Hematopoietic multipotent progenitor cell treated with erythropoietin and hydrocortisone succinate and interleukin-3 and kit ligand, for 8 days (in vitro differentiated cells): Measurements from ENCODE around the gene GJB3.
"Not testable (repeated sequence)": the region's sequence is repeated elsewhere in the genome, so short reads cannot be mapped to it uniquely, and the experiment has no call there.

Experiments used
- DNase-seq: peaks from one replicate; pipeline ENCODE4 v3.0.0-alpha.2; 2015

The GJB3 gene

GRCh38 chr1:34786521-34787325, 5.7 kb downstream of the GJB3 start:
- DNase-seq = peak; percentile 70

DNA sequence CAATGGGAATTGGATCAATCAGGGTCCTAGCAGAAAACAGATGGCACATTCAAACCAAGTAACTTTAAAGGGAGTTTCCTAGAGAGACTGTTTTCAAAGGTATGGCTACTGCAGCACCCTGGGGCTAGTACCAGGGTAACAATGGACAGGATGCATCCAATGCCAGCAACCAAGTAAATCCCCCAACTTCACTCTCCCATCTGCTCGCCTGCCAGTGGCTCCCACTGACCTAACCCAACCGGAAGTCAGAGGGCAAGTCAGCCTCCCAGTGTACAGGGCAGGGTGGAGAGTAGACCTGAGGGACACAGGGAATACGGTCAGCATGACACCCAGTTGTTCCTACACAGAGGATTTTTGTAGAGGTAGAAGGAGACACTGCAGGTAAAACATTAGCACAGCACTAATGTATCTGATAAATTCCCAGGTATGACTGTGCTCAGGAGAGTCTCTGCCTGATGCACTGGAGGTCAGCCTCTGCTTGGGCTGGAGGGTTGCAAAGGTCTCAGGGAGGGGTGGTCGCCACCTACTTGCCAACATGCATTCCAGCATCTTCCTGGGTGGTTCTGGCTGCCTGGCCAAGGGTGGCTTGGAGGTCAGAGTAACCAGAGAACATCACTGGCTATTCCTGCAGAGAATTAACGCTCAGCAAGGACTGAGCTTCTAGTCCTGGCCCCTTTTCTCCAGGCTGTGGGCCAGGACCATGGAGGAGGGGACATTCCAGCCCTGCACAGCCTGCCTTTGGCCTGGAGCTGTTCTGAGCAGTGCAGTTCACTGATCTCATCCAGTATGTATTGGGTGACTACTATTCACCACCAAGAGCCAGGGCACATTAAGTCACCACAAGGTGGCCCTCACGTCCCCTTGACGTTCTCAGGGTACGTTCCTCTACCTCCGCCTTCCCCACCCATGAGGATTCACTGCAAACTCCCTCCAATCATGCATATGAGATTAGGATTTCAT, 6.7 kb downstream of the GJB3 start:
- DNase-seq = peak; percentile 34

DNA sequence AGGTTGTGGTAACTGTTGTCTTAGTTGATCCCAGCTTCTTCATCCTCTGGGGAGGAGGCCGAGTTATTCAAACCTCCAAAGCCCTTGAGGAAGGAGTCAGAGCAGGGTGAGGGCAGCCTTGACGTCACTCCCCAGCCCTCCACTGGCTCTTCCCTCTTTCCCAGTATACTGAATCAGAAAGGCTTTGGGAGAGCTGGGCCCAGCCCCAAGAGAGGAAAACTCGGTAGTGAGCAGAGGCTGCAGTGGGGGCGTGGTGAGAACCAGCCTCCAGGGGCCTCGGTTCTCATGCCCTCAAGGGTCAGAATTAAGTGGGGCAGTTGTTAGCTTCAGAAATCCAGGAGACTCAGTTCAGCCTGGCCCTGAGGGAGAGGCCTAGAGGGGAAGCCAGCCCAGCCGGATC, 10.0 kb downstream of the GJB3 start:
- DNase-seq = no peak

DNA sequence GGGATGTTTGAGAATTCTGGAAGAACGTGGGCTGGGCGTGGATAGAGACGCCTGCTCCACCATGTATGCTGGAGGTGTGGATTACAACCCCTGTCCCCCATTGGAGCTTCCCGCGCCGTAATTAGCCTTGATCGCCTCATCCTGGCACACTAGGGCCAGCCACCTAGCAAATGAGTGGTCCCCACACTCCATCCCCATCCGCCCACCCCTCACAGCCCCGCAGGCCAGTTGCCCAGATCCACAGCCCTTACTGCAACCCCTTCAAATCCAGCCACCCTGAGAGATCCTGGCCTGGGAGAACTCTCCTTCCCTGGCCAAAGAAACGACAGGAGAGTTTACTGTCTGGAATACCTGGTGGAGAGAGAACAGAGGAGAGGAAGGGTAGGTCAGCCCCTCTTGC, 11.4 kb downstream of the GJB3 start:
- no peak for DNase-seq

DNA sequence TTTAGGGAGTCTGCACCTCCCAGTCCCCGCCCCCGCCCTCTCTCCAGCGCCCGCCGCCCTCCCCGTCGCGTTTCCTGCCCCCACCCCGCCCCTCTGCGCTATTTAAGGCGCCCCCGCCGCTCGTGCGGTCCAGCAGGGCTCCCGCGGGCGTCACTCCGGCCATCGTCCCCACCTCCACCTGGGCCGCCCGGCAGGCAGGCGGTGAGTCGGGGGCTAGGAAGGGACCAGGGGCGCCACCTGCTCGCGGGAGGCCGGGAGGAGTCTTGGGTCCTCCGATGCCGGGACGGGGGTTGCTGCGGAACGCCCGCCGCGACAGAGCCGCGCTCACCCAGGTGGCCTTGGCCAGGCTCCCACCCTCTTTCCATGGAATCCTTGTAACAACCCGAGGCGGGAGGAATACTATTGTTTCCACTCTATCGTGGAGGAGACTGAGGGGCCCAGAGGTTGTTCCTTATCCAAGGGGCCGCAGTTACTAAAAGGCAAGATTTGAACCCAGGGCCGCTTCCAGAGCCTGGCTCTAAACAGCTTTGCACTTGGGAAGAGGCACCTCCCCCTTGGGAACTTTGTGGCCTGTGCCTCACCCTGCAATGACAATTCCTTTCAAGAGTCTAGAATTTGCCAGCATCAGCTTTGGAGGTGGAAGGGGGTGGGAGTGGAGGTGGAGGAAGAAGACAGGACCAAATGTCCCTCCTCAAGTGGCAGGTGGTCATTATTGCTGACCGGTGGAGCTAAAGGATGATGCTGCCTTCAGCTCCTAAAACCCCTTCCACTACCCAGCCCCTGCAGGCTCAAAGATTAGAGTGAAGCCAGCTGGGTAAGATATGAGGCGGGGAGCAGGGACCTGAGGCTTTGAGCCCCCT, 12.1 kb downstream of the GJB3 start, which contains the start of gene GJA4:
Gene GJA4, plus strand, starts transcription at position 132 of the 860 bp plus-strand sequence. CDS start 1,215 bp downstream, outside the sequence.
- no peak for DNase-seq

DNA sequence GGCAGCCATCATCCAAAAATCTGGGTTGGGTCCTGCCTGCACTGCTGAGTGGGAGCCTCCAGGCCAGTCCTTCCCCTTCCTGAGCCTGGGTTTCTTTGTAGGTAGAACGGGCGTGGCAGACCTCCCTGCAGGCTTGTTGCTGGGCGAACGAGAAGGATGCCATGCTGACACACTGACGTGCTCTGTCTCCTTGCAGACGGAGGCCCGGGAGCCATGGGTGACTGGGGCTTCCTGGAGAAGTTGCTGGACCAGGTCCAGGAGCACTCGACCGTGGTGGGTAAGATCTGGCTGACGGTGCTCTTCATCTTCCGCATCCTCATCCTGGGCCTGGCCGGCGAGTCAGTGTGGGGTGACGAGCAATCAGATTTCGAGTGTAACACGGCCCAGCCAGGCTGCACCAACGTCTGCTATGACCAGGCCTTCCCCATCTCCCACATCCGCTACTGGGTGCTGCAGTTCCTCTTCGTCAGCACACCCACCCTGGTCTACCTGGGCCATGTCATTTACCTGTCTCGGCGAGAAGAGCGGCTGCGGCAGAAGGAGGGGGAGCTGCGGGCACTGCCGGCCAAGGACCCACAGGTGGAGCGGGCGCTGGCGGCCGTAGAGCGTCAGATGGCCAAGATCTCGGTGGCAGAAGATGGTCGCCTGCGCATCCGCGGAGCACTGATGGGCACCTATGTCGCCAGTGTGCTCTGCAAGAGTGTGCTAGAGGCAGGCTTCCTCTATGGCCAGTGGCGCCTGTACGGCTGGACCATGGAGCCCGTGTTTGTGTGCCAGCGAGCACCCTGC, 13.2 kb downstream of the GJB3 start:
- no peak for DNase-seq

GRCh38 chr1:34794790-34795180, 13.8 kb downstream of the GJB3 start:
- no peak for DNase-seq

GRCh38 chr1:34795916-34796315, 14.9 kb downstream of the GJB3 start:
- no peak for DNase-seq

- no peak for DNase-seq
These were observed 16.0 kb downstream of the GJB3 start for GRCh38 chr1:34796990-34797389.

GRCh38 chr1:34800214-34800613, 19.2 kb downstream of the GJB3 start:
- DNase-seq = no peak

GRCh38 chr1:34803770-34804169, 22.8 kb downstream of the GJB3 start:
- no peak for DNase-seq

- DNase-seq = no peak
These were observed 25.4 kb downstream of the GJB3 start for GRCh38 chr1:34806396-34806795.

GRCh38 chr1:34808051-34808810, 27.2 kb downstream of the GJB3 start:
- no peak for DNase-seq

- not testable (repeated sequence) for DNase-seq
These were observed 29.8 kb downstream of the GJB3 start for GRCh38 chr1:34810781-34811180.

GRCh38 chr1:34816332-34816731, 35.3 kb downstream of the GJB3 start:
- DNase-seq = no peak

DNA sequence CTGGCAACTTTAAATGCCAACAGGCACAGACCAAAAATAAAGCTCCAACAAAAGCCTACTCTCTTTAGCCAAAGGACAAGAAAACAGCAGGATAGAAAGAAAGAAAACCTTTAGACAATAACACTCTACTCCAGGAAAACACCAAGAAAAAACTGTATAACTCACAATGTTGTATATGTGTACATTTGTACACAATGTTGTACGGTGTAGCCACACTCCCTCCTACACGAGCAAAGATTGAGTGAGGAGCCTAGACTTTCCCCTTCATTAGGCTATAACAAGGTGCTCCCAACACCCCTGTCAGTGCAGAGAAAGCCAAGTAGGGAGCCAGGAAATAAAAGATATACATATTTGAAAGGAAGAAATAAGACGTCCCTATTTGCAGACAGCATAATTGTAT, 35.8 kb downstream of the GJB3 start:
- no peak for DNase-seq

DNA sequence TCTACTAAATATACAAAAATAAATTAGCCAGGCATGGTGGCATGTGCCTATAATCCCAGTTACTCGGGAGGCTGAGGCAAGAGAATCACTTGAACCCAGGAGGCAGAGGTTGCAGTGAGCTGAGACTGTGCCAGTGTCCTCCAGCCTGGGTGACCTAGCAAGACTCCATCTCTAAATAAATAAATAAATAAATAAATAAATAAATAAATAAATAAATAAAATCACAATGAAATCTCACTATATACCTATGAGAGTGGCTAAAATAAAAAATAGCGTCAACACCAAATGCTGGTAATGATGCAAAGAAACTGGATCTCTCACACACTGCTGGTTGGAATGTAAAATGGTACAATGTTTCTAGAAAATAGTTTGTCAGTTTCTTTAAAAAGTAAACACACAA, 37.8 kb downstream of the GJB3 start:
- DNase-seq = not testable (repeated sequence)

DNA sequence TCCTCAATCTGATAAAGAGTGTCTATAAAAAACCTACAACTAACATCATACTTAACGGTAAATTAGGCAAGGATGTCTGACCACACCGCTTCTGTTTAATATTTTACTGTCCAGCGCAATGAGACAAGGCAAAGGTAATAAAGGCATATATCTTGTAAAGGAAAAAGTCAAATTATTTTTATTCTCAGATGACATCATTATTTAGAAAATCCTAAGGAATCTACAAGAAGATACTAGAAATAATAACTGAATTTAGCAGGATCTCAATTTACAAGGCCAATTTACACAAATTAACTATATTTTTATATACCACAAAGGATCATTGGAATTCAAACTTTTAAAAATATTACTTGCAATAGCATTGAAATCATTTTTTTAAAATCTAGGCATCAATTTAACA, 41.2 kb downstream of the GJB3 start:
- no peak for DNase-seq

- no peak for DNase-seq
These were observed 43.9 kb downstream of the GJB3 start for GRCh38 chr1:34824817-34825454.

- peak; percentile 19 for DNase-seq
These were observed 44.6 kb downstream of the GJB3 start for GRCh38 chr1:34825455-34826091.
